ENCODE results near the gene RANBP17.

DNA sequence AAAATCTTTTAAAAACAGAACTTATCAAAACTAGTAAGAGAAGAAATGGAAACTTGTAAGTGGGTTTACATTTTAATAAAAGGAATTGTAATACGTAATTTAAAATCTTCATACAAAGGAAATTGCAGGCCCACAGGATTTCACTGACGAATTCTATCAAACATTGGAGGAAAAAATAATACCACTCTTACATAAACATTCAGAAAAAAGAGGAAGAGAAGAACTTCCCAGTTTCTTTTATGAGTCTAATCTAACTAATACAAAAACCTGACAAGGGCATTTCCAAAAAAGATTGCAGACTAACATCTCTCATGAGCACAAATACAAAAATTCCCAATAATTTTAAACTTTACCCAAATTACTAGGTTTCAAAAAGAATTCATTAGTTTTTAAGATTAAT lies 149.0 kb downstream of the RANBP17 start:
- TF ChIP-seq, protein P1, sequence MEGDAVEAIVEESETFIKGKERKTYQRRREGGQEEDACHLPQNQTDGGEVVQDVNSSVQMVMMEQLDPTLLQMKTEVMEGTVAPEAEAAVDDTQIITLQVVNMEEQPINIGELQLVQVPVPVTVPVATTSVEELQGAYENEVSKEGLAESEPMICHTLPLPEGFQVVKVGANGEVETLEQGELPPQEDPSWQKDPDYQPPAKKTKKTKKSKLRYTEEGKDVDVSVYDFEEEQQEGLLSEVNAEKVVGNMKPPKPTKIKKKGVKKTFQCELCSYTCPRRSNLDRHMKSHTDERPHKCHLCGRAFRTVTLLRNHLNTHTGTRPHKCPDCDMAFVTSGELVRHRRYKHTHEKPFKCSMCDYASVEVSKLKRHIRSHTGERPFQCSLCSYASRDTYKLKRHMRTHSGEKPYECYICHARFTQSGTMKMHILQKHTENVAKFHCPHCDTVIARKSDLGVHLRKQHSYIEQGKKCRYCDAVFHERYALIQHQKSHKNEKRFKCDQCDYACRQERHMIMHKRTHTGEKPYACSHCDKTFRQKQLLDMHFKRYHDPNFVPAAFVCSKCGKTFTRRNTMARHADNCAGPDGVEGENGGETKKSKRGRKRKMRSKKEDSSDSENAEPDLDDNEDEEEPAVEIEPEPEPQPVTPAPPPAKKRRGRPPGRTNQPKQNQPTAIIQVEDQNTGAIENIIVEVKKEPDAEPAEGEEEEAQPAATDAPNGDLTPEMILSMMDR (IDR thresholded peaks at IDR 0.05): no peak
- TF ChIP-seq POLR2A (IDR thresholded peaks at IDR 0.05): no peak

Measured in lower leg skin (tissue), 3 donors.